GM10847 (cell line): ENCODE results near the gene SMARCA2.

Experiments
- POLR2A ChIP-seq: IDR thresholded peaks from 2 replicates; pipeline ENCODE4 v1.6.1; 2011; ENCODE audit not compliant: insufficient read length; ENCODE audit errors: extremely low read depth

The SMARCA2 gene

GRCh38 chr9:2159521-2160454 is 144.6 kb downstream of the SMARCA2 start:
- TF ChIP-seq POLR2A = no peak

GRCh38 chr9:2161661-2162060 is 146.5 kb downstream of the SMARCA2 start:
- no peak for TF ChIP-seq POLR2A

- no peak for TF ChIP-seq POLR2A
Observed at GRCh38 chr9:2163231-2163885, 148.2 kb downstream of the SMARCA2 start.

- TF ChIP-seq POLR2A = no peak
Observed at GRCh38 chr9:2164268-2164667, 149.1 kb downstream of the SMARCA2 start.

GRCh38 chr9:2166203-2166602 is 151.1 kb downstream of the SMARCA2 start:
- no peak for TF ChIP-seq POLR2A

GRCh38 chr9:2169035-2169434 is 153.9 kb downstream of the SMARCA2 start:
- no peak for TF ChIP-seq POLR2A

- no peak for TF ChIP-seq POLR2A
Observed at GRCh38 chr9:2170722-2171121, 155.6 kb downstream of the SMARCA2 start.

- no peak for TF ChIP-seq POLR2A
Observed at GRCh38 chr9:2173170-2173569, 158.0 kb downstream of the SMARCA2 start.

- no peak for TF ChIP-seq POLR2A
Observed at GRCh38 chr9:2173861-2174260, 158.7 kb downstream of the SMARCA2 start.

GRCh38 chr9:2174306-2174705 is 159.2 kb downstream of the SMARCA2 start:
- no peak for TF ChIP-seq POLR2A

GRCh38 chr9:2174911-2175310 is 159.8 kb downstream of the SMARCA2 start:
- no peak for TF ChIP-seq POLR2A

GRCh38 chr9:2177121-2177520 is 162.0 kb downstream of the SMARCA2 start:
- TF ChIP-seq POLR2A = no peak

- TF ChIP-seq POLR2A = no peak
Observed at GRCh38 chr9:2178034-2178734, 163.0 kb downstream of the SMARCA2 start.

GRCh38 chr9:2179567-2179966 is 164.4 kb downstream of the SMARCA2 start:
- no peak for TF ChIP-seq POLR2A

- TF ChIP-seq POLR2A = no peak
Observed at GRCh38 chr9:2180154-2180553, 165.0 kb downstream of the SMARCA2 start.

GRCh38 chr9:2180704-2181103 is 165.6 kb downstream of the SMARCA2 start:
- no peak for TF ChIP-seq POLR2A

- TF ChIP-seq POLR2A = no peak
Observed at GRCh38 chr9:2181792-2182191, 166.6 kb downstream of the SMARCA2 start.
